ENCODE data around the gene CEP170B.

CEP170B gene

GRCh38 chr14:104864267-104865080, 594 bp upstream of the CEP170B start:
- no peak overlapping the region for H3K4me3 ChIP-seq (ENCODE audit: low read depth, low read length)
- TF ChIP-seq, protein P1, sequence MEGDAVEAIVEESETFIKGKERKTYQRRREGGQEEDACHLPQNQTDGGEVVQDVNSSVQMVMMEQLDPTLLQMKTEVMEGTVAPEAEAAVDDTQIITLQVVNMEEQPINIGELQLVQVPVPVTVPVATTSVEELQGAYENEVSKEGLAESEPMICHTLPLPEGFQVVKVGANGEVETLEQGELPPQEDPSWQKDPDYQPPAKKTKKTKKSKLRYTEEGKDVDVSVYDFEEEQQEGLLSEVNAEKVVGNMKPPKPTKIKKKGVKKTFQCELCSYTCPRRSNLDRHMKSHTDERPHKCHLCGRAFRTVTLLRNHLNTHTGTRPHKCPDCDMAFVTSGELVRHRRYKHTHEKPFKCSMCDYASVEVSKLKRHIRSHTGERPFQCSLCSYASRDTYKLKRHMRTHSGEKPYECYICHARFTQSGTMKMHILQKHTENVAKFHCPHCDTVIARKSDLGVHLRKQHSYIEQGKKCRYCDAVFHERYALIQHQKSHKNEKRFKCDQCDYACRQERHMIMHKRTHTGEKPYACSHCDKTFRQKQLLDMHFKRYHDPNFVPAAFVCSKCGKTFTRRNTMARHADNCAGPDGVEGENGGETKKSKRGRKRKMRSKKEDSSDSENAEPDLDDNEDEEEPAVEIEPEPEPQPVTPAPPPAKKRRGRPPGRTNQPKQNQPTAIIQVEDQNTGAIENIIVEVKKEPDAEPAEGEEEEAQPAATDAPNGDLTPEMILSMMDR (IDR thresholded peaks at IDR 0.05; ENCODE audit: borderline replicate concordance, insufficient read depth, low read depth, low read length), result no peak

- TF ChIP-seq, protein P1 (IDR thresholded peaks at IDR 0.05; ENCODE audit: borderline replicate concordance, insufficient read depth, low read depth, low read length), result no peak
- peak overlapping the region; percentile 27 for H3K4me3 ChIP-seq (ENCODE audit: low read depth, low read length)
Observed at GRCh38 chr14:104865631-104866441, 768 bp downstream of the CEP170B start.

DNA sequence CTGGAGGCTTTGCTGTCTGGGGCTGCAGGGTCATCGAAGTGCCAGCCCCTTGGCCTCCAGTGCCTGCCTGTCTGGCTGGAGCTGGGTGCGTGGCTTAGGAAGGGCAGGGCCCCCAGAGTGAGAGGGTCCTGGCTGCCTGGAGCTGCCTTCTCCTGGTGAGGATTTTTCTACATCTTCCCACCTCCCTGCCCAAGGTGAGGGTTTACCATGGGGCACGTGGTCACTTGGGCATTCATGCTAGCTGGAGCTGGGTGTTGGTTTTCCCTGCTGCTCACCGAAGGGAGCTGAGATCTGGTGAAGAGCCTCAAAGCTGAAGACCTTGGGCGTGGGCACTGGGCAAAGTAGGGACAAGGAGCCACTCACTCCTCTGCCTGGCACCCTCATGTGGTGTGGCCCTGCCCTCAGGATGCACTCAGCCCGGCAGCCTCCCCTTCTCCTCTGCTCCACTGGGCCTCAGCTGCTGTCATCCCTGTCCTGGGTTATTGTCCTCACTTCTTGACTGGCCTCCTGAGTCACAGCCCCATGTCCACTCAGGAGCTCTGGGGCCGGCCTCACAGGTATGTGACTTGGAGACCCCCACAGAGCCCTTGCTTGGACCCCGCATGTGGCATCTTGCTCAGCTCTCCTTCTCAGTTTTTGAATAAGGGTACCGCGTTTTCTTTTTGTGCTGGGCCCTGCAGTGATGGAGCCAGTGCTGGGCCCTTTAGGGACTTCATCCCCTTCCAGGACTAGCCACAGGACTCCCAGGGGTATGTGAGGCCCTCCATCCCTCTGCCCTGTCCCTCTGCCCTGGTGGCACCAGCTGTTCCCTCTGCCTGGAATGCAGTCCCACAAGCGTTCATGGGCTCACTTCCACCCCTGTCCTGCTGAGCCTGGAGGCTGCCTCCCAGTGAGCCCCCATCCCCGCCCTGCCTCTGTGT, 1.6 kb downstream of the CEP170B start:
- TF ChIP-seq, protein P1 (IDR thresholded peaks at IDR 0.05; ENCODE audit: borderline replicate concordance, insufficient read depth, low read depth, low read length), result no peak
- H3K4me3 ChIP-seq (ENCODE audit: low read depth, low read length), result no peak overlapping the region

GRCh38 chr14:104867371-104868059, 2.4 kb downstream of the CEP170B start:
- H3K4me3 ChIP-seq (ENCODE audit: low read depth, low read length), result no peak overlapping the region
- TF ChIP-seq, protein P1 (IDR thresholded peaks at IDR 0.05; ENCODE audit: borderline replicate concordance, insufficient read depth, low read depth, low read length), result no peak

- no peak overlapping the region for H3K4me3 ChIP-seq (ENCODE audit: low read depth, low read length)
- TF ChIP-seq, protein P1 (IDR thresholded peaks at IDR 0.05; ENCODE audit: borderline replicate concordance, insufficient read depth, low read depth, low read length), result no peak
Observed at GRCh38 chr14:104868060-104868740, 3.1 kb downstream of the CEP170B start.
